ENCODE results near the gene CD38.

DNA sequence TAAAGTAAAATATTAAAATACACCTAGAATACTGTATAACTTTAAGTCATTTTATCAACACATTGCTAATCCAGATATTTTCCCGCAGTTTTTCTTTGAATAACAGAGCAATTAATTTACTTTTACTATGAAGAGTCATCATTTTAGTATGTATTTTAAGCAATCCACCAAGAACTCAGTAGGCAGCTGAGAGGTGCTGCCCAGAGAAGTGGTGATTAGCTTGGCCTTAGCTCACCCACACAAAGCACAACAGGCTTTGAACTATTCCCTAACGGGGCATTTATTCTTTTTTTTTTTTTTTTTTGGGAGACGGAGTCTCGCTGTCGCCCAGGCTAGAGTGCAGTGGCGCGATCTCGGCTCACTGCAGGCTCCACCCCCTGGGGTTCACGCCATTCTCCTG is 74.4 kb downstream of the CD38 start:
- TF ChIP-seq, protein P1, sequence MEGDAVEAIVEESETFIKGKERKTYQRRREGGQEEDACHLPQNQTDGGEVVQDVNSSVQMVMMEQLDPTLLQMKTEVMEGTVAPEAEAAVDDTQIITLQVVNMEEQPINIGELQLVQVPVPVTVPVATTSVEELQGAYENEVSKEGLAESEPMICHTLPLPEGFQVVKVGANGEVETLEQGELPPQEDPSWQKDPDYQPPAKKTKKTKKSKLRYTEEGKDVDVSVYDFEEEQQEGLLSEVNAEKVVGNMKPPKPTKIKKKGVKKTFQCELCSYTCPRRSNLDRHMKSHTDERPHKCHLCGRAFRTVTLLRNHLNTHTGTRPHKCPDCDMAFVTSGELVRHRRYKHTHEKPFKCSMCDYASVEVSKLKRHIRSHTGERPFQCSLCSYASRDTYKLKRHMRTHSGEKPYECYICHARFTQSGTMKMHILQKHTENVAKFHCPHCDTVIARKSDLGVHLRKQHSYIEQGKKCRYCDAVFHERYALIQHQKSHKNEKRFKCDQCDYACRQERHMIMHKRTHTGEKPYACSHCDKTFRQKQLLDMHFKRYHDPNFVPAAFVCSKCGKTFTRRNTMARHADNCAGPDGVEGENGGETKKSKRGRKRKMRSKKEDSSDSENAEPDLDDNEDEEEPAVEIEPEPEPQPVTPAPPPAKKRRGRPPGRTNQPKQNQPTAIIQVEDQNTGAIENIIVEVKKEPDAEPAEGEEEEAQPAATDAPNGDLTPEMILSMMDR (optimal IDR thresholded peaks at IDR 0.05 in 1 of 3, IDR thresholded peaks at IDR 0.05 in 1 of 3, conservative IDR thresholded peaks at IDR 0.05 in 1 of 3; ENCODE audit: extremely low read depth in 1 of 3, insufficient read depth in 2 of 3, low read length in 3 of 3) = no peak
- TF ChIP-seq EZH2 (IDR thresholded peaks at IDR 0.05; ENCODE audit: low read length) = no peak

Measured in keratinocyte (primary cell).